Iris pigment epithelial cell (primary cell): ENCODE measurements around the gene RNF222.
"Not testable (repeated sequence)": the region's sequence is repeated elsewhere in the genome, so short reads cannot be mapped to it uniquely, and the experiment has no call there.

ENCODE experiments used
- DNase-seq: peaks from one replicate; pipeline ENCODE4 v3.0.0-alpha.2; 2011; ENCODE audit warnings: low read depth

Gene RNF222

GRCh38 chr17:8410883-8411238 is 13.2 kb upstream of the RNF222 start:
- DNase-seq, result no peak

GRCh38 chr17:8409966-8410882 is 12.6 kb upstream of the RNF222 start:
- peak; percentile 76 for DNase-seq

- no peak for DNase-seq
Observed at GRCh38 chr17:8408371-8408770, 10.7 kb upstream of the RNF222 start.

GRCh38 chr17:8406174-8406573 is 8.5 kb upstream of the RNF222 start:
- no peak for DNase-seq

- no peak for DNase-seq
Observed at GRCh38 chr17:8405499-8406016, 7.9 kb upstream of the RNF222 start.

GRCh38 chr17:8402921-8403536 is 5.4 kb upstream of the RNF222 start:
- DNase-seq, result no peak

- DNase-seq, result no peak
Observed at GRCh38 chr17:8401107-8401506, 3.5 kb upstream of the RNF222 start.

DNA sequence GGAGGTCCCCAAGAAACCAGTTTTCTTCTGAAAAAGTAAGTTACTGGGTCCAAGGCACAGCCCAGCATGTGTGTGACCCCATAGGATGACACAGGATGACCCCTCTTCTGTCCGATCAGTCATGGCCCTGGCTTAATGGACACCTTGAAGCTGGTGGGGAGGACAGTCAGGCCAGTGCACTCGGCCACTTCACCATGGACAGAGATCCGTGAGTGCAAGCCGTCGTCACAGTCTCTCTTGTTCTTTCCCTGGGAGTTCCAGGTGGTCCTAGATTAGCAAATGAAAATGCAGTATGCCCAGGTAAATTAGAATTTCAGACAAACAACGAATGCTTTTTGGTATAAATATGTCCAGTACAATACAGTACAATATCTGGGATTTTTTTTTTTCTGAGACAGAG is 1.4 kb upstream of the RNF222 start:
- DNase-seq, result no peak

DNA sequence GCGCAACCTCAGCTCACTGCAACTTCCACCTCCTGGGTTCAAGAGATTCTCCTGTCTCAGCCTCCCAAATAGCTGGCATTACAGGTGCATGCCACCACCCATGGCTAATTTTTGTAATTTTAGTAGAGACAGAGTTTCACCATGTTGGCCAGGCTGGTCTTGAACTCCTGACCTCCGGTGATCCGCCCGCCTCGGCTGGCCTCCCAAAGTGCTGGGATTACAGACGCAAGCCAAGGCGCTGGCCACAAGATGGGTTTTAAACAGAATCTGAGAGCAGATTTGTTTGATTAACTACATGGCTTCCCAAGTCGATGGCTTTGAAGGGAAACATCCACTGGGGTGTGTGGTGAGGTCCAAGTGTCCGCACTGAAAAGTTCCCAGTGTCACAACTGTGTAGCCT is 3.1 kb downstream of the RNF222 start:
- not testable (repeated sequence) for DNase-seq

DNA sequence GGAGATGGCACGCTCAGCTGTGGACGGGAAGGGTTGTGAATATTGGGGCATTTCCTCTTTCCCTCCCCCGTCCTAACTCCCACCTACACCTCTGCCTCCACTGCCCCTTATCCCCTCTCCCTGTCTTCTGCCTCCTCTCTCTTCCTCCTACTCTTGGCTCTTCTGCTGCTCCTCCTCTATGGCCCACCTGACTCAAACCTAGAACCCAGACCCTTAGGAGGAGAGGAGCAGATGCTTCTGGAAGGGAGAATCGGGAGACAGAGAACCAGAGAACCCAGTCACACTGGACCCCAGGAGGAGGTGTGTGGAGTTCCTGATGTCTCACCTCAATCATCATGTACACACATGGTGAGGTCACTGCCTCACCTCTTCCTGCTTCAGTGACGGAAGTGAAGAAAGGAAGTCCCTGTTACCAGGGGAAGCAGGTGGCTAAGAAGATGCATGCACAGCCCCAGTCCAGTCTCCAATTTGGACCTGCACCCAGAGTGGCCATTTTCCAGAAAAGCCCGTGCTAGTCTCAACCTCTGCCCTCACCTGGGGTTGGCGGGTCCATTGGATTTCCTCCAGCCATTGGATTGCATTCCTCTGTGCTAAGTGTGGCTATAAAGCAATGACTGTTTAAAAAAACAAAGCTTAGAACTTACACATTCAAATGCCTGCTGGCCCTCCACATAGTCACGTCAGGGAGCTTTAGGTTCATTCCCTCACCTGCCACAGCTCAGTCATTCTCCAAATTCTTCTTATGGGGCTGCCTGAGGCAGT is 4.0 kb downstream of the RNF222 start:
- DNase-seq, result no peak

DNA sequence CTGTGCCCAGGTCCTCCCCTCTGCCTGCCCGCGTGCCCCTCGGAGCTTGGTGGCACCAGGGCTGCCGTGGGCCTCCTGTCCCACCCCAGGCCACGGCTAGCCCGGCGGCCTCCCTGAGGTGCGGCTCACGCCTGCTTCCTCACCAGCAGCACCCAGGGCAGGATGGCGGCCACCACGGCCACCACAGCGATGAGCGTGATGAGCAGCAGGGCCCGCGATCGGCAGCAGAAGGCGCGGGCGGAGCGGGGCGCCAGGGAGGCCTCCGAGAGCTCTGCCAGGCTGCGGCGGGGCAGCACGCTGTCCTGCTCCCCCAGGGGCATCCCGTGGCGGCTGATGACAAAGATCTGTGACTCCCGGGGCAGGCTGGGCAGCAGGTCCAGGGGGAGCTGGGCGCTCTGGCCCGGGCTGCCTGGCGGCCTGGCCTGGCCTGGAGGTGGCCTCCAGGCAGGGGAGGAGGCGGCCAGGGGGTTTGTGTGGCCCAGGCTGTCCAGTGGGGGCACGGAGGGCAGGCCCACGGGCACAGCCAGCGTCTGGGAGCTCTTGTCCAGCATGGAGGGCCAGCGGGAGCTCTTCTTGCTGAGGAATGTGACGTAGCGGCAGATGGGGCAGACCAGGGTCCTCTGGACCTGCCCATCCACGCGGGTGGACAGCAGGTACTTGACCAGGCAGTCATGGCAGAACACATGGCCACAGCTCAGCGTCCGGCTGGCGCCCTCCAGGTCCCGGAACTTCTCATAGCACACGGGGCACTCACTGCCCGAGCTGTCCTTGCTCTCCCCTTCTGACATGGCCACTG is 4.8 kb downstream of the RNF222 start:
- no peak for DNase-seq

DNA sequence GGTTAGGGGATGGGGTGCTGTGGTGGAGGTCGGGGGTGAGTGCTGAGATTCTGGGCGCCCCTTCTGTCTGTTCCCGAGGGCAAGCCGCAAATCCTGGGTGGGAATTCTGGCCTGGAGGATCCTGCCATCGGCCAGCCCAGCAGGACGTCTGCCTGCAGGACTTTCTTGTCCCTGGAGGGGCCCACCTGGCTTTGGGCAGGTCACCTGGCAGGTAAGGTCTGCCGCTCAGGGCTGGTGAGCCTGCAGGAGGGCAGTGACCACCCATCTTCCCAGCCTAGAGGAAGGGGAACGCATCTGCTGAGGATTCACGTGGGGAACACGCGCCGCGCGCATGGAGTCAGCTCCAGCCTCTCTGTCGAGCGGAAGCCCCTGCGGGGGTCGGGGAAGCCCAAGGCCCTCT is 5.4 kb downstream of the RNF222 start:
- DNase-seq, result no peak

GRCh38 chr17:8391711-8392110 is 5.9 kb downstream of the RNF222 start:
- DNase-seq, result no peak

- no peak for DNase-seq
Observed at GRCh38 chr17:8387914-8388651, 9.5 kb downstream of the RNF222 start.

GRCh38 chr17:8386841-8387240 is 10.8 kb downstream of the RNF222 start:
- no peak for DNase-seq

DNA sequence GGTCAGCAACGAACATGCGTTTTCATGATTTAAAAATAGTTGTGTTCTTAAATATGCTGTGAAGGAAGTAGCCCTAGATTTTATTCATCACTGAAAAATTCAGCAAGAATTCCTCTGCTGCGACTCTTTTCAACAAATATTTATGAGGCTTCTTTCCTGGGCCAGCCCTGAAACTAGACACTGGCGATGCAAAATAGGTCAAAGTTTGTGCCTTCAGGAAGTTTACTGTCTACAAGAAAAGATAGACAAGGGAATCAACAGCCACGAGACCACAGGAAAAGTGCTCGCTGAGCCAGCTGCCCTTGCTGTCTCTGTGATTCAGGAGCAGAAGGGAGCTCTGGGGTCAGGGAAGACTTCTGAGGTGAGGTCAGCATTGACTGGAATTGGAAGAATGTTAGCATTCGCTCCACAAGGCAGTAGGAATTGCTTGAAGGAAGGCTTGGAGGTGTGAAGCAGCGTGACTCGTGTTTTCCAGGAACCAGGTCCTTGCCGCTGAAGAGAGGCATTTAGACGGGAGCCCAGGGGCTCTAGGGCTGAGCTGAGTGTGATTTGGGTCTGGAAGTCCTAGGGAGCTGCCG is 12.7 kb downstream of the RNF222 start:
- peak; percentile 94 for DNase-seq

- DNase-seq, result peak; percentile 96
Observed at GRCh38 chr17:8383143-8383822, 14.3 kb downstream of the RNF222 start, which contains the start of gene RPL26. Gene RPL26, minus strand, starts transcription at chr17:8383193. Its CDS starts 883 bp downstream, at chr17:8382310.

DNA sequence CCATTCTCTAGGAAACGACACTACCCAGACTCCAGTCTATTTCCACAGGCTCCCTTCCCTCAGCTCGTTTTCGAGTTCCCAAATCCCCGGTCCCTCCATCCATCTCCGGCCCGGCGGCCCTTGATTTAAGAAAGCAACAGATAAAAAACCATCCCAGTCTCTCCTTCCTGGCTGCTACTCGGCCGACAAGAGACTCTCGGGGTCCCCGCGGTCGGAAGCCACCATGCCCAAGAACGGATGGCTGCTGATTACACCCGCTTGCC is 14.8 kb downstream of the RNF222 start:
- DNase-seq, result no peak

GRCh38 chr17:8382052-8382879 is 15.4 kb downstream of the RNF222 start:
- DNase-seq, result peak; percentile 24
